NCI-H446 treated with DMSO at 0.1 percent for 48 hours (cell line): Measurements from ENCODE around the gene EAPP.
"Not testable (repeated sequence)": the region's sequence is repeated elsewhere in the genome, so short reads cannot be mapped to it uniquely, and the experiment has no call there.

Experiments used
- DNase-seq: peaks from one replicate; lab custom pipeline; 2025; lab: John Stamatoyannopoulos, UW

Gene EAPP

GRCh38 chr14:34539407-34540180, at the start of gene EAPP:
TSS of gene EAPP (minus strand) at chr14:34539701. CDS start at chr14:34539628, 73 bp downstream.
- DNase-seq, result no peak

- DNase-seq, result no peak
Observed at GRCh38 chr14:34583525-34583924, 44.0 kb upstream of the EAPP start.

GRCh38 chr14:34582117-34582680, 42.7 kb upstream of the EAPP start:
- DNase-seq, result no peak

GRCh38 chr14:34580381-34580780, 40.9 kb upstream of the EAPP start:
- DNase-seq, result no peak

- no peak for DNase-seq
Observed at GRCh38 chr14:34571771-34572170, 32.3 kb upstream of the EAPP start.

- DNase-seq, result no peak
Observed at GRCh38 chr14:34569750-34570149, 30.2 kb upstream of the EAPP start.

GRCh38 chr14:34568803-34569202, 29.3 kb upstream of the EAPP start:
- no peak for DNase-seq

GRCh38 chr14:34562776-34563150, 23.3 kb upstream of the EAPP start:
- no peak for DNase-seq

GRCh38 chr14:34562037-34562775, 22.7 kb upstream of the EAPP start:
- not testable (repeated sequence) for DNase-seq

GRCh38 chr14:34556498-34556829, 17.0 kb upstream of the EAPP start:
- not testable (repeated sequence) for DNase-seq

GRCh38 chr14:34555583-34556497, 16.3 kb upstream of the EAPP start:
- not testable (repeated sequence) for DNase-seq

- no peak for DNase-seq
Observed at GRCh38 chr14:34554540-34555250, 15.2 kb upstream of the EAPP start.

GRCh38 chr14:34549276-34549966, 9.9 kb upstream of the EAPP start:
- DNase-seq, result not testable (repeated sequence)

- DNase-seq, result no peak
Observed at GRCh38 chr14:34548472-34548981, 9.0 kb upstream of the EAPP start.

GRCh38 chr14:34547136-34547520, 7.6 kb upstream of the EAPP start:
- DNase-seq, result not testable (repeated sequence)

GRCh38 chr14:34546272-34547135, 7.0 kb upstream of the EAPP start:
- DNase-seq, result not testable (repeated sequence)

GRCh38 chr14:34540181-34541059, 919 bp upstream of the EAPP start:
- DNase-seq, result not testable (repeated sequence)

- DNase-seq, result no peak
Observed at GRCh38 chr14:34538871-34539406, 562 bp downstream of the EAPP start.
